HepG2 (cell line): ENCODE data around the gene SSH3. TPM values are rescaled to one million over a fixed set of nuclear protein-coding genes. Genes with fewer than 3 reads are reported as not detected.

Experiments
- DR1 ChIP-seq: sonication (generic); formaldehyde crosslinking; IDR thresholded peaks from 2 replicates; pipeline ENCODE4 v1.8.0; 2021; ENCODE audit warnings: mild to moderate bottlenecking, missing genetic modification reagents, inconsistent platforms
- E2F1 ChIP-seq: sonication (generic); formaldehyde crosslinking; IDR thresholded peaks from 2 replicates; pipeline ENCODE4 v1.5.0; 2020; ENCODE audit warnings: missing genetic modification reagents
- FOXA1 ChIP-seq, 2 experiments: fragments of 450-650 bp in 1 of 2; sonication (generic) in 1 of 2; formaldehyde crosslinking in 1 of 2; IDR thresholded peaks; 2 replicates each; pipeline versions ENCODE4 v1.4.0 to v1.6.1; 2016 to 2020; ENCODE audit warnings: missing genetic modification reagents in 1 of 2
- MED8 ChIP-seq: sonication (generic); formaldehyde crosslinking; IDR thresholded peaks from 2 replicates; pipeline ENCODE4 v1.8.1; 2023; ENCODE audit warnings: mild to moderate bottlenecking, missing genetic modification reagents; ENCODE audit not compliant: insufficient replicate concordance
- MLLT10 ChIP-seq: sonication (generic); formaldehyde crosslinking; IDR thresholded peaks from 2 replicates; pipeline ENCODE4 v1.4.0; 2020; ENCODE audit warnings: missing genetic modification reagents
- MNT ChIP-seq: fragments of 450-650 bp; IDR thresholded peaks from 2 replicates; pipeline ENCODE4 v1.6.1; 2016
- RERE ChIP-seq: IDR thresholded peaks from 2 replicates; pipeline ENCODE4 v1.6.1; 2016; ENCODE audit warnings: low read depth, missing genetic modification reagents, missing compliant biosample characterization
- SKI ChIP-seq: fragments of 450-650 bp; IDR thresholded peaks from one replicate; pipeline ENCODE4 v1.6.1; 2018; ENCODE audit warnings: mild to moderate bottlenecking; ENCODE audit not compliant: partially characterized antibody
- SP1 ChIP-seq, 2 experiments: fragments of 450-650 bp in 1 of 2; sonication (generic) in 1 of 2; formaldehyde crosslinking in 1 of 2; IDR thresholded peaks; 2 replicates each; pipeline versions ENCODE4 v1.4.0 to v1.6.1; 2016 to 2020; ENCODE audit warnings: missing genetic modification reagents in 1 of 2
- ZBTB10 ChIP-seq: sonication (generic); formaldehyde crosslinking; IDR thresholded peaks from 2 replicates; pipeline ENCODE4 v1.4.0; 2020; ENCODE audit warnings: missing genetic modification reagents, borderline replicate concordance
- ZBTB33 ChIP-seq: sonication (generic); formaldehyde crosslinking; IDR thresholded peaks from 2 replicates; pipeline ENCODE4 v1.4.0; 2020; ENCODE audit warnings: missing genetic modification reagents
- ZNF292 ChIP-seq: sonication (generic); formaldehyde crosslinking; IDR thresholded peaks from 2 replicates; pipeline ENCODE4 v1.8.1; 2022; ENCODE audit warnings: mild to moderate bottlenecking, low read depth, missing genetic modification reagents, borderline replicate concordance
- ZNF616 ChIP-seq: sonication (generic); formaldehyde crosslinking; IDR thresholded peaks from 2 replicates; pipeline ENCODE4 v1.5.0; 2020; ENCODE audit warnings: low read depth, mild to moderate bottlenecking, missing genetic modification reagents
- ZNF766 ChIP-seq: sonication (generic); formaldehyde crosslinking; IDR thresholded peaks from 2 replicates; pipeline ENCODE4 v1.5.0; 2020; ENCODE audit warnings: missing genetic modification reagents, borderline replicate concordance
- polyA plus RNA-seq, 8 experiments: library from polyadenylated mRNA; depleted of rRNA in 3 of 8; stranded (reverse) in 7 of 8; unstranded in 1 of 8; fragments of >200 nt; fragmentation: Illumina TruSeq in 4 of 8; extraction: Trizol in 4 of 8; gene quantifications; 2 replicates each; pipeline versions ENCODE4 v1.2.1 to v1.2.3, GENCODE V29; 2011 to 2016; ENCODE audit warnings: low read depth in 4 of 8, missing spikeins in 1 of 8, mixed read lengths in 1 of 8; ENCODE audit not compliant: insufficient read depth in 1 of 8
- total RNA-seq, 5 experiments: library from RNA; depleted of rRNA; stranded (reverse); fragments of >200 nt; fragmentation: Illumina TruSeq; extraction: Trizol; gene quantifications; 2 replicates each; pipeline ENCODE4 v1.2.3, GENCODE V29; 2016; ENCODE audit warnings: low read depth in 1 of 5

The SSH3 gene
- total and polyA plus RNA-seq, 2 of the 13 experiments (the other 11 are each of a cell fraction or from before 2014, with no cell fraction given) = 12.4 to 18.8 TPM

- no peak for TF ChIP-seq ZBTB33 (CRISPR knock-in tag)
- no peak for TF ChIP-seq FOXA1 (IDR thresholded peaks at IDR 0.05)
- TF ChIP-seq FOXA1 (CRISPR knock-in tag; IDR thresholded peaks at IDR 0.05) = no peak
- no peak for TF ChIP-seq MED8
- no peak for TF ChIP-seq RERE (CRISPR knock-in tag)
- TF ChIP-seq ZNF766 (CRISPR knock-in tag) = no peak
- no peak for TF ChIP-seq MLLT10 (CRISPR knock-in tag)
- TF ChIP-seq SKI = no peak
- no peak for TF ChIP-seq ZNF292 (CRISPR knock-in tag)
- TF ChIP-seq SP1 (IDR thresholded peaks at IDR 0.05) = no peak
- TF ChIP-seq SP1 (CRISPR knock-in tag; IDR thresholded peaks at IDR 0.05) = no peak
- 0 out of 2 replicates have a peak, but pooled peaks have one; percentile 35 for TF ChIP-seq ZNF616
- no peak for TF ChIP-seq MNT
- TF ChIP-seq ZBTB10 (CRISPR knock-in tag) = no peak
- TF ChIP-seq E2F1 (CRISPR knock-in tag) = no peak
- no peak for TF ChIP-seq DR1 (CRISPR knock-in tag)
Measured at GRCh38 chr11:67287355-67288197, 15.8 kb upstream of the SSH3 start (continued).
